Ishikawa (cell line): ENCODE measurements around the gene FOXO6.

Experiments
- CEBPB ChIP-seq: IDR thresholded peaks from 2 replicates; pipeline ENCODE4 v1.6.1; 2012
- CREB1 ChIP-seq: IDR thresholded peaks from 2 replicates; pipeline ENCODE4 v1.6.1; 2012; ENCODE audit warnings: low read depth
- EGR1 ChIP-seq: IDR thresholded peaks from 2 replicates; pipeline ENCODE4 v1.6.1; 2012
- EP300 ChIP-seq: IDR thresholded peaks from 2 replicates; pipeline ENCODE4 v1.6.1; 2012; ENCODE audit warnings: borderline replicate concordance
- FOXM1 ChIP-seq: IDR thresholded peaks from 2 replicates; pipeline ENCODE4 v1.6.1; 2012; ENCODE audit warnings: low read depth, borderline replicate concordance
- NFIC ChIP-seq: IDR thresholded peaks from 2 replicates; pipeline ENCODE4 v1.6.1; 2012
- RAD21 ChIP-seq: IDR thresholded peaks from 2 replicates; pipeline ENCODE4 v1.6.1; 2012; ENCODE audit warnings: low read depth
- TAF1 ChIP-seq: IDR thresholded peaks from 2 replicates; pipeline ENCODE4 v1.6.1; 2012; ENCODE audit warnings: low read depth, mild to moderate bottlenecking
- TCF12 ChIP-seq: IDR thresholded peaks from 2 replicates; pipeline ENCODE4 v1.6.1; 2012; ENCODE audit warnings: low read depth
- TEAD4 ChIP-seq: IDR thresholded peaks from 2 replicates; pipeline ENCODE4 v1.6.1; 2012
- YY1 ChIP-seq: IDR thresholded peaks from 2 replicates; pipeline ENCODE4 v1.6.1; 2012; ENCODE audit warnings: low read depth
- ZBTB7A ChIP-seq: IDR thresholded peaks from 2 replicates; pipeline ENCODE4 v1.6.1; 2012; ENCODE audit warnings: low read depth
- TF ChIP-seq, protein P1 (sequence below): IDR thresholded peaks from 2 replicates; pipeline ENCODE4 v1.6.1; 2012; ENCODE audit warnings: low read depth, mild to moderate bottlenecking
- TF ChIP-seq, protein P2 (sequence below): IDR thresholded peaks from 2 replicates; pipeline ENCODE4 v1.6.1; 2012
- TF ChIP-seq, protein P3 (sequence below): IDR thresholded peaks from 2 replicates; pipeline ENCODE4 v1.6.1; 2012

FOXO6 gene

DNA sequence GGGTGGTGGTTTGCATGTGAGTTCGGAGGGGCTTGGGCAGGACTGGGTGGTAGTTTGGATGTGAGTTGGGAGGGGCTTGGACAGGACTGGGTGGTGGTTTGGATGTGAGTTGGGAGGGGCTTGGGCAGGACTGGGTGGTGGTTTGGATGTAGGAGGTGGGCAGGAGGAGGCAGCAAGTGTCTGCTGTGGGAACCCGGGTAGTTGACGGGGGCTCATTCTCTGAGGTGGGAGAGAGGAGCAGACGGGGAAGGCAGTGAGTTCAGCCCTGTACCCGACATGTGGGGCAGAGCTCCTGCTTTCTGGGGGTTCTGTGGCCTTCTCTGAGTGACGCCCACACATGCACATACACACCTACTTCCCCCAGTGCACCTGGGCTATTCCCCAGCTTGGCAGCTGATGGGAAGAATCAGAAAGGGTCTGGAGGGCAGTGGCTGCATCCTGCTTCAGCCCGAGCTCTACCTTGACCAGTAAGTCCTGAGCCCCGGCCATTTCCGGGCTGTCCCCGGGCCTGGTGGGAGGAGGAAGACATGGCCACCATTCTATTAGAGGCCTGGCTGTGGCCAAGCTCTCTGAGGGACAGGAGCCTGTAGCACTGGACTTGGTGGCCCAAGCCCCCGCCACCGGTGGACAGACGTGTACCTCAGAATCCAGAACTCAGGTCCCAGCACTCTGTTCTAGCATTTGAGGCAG, 65.1 kb downstream of the FOXO6 start:
- TF ChIP-seq FOXM1 (no peak), EP300 (no peak), ZBTB7A (no peak), EGR1 (no peak), NFIC (no peak), CREB1 (no peak), CEBPB (no peak), YY1 (no peak), TAF1 (no peak), RAD21 (no peak), TEAD4 (no peak), TCF12 (no peak)
- TF ChIP-seq, protein P1, sequence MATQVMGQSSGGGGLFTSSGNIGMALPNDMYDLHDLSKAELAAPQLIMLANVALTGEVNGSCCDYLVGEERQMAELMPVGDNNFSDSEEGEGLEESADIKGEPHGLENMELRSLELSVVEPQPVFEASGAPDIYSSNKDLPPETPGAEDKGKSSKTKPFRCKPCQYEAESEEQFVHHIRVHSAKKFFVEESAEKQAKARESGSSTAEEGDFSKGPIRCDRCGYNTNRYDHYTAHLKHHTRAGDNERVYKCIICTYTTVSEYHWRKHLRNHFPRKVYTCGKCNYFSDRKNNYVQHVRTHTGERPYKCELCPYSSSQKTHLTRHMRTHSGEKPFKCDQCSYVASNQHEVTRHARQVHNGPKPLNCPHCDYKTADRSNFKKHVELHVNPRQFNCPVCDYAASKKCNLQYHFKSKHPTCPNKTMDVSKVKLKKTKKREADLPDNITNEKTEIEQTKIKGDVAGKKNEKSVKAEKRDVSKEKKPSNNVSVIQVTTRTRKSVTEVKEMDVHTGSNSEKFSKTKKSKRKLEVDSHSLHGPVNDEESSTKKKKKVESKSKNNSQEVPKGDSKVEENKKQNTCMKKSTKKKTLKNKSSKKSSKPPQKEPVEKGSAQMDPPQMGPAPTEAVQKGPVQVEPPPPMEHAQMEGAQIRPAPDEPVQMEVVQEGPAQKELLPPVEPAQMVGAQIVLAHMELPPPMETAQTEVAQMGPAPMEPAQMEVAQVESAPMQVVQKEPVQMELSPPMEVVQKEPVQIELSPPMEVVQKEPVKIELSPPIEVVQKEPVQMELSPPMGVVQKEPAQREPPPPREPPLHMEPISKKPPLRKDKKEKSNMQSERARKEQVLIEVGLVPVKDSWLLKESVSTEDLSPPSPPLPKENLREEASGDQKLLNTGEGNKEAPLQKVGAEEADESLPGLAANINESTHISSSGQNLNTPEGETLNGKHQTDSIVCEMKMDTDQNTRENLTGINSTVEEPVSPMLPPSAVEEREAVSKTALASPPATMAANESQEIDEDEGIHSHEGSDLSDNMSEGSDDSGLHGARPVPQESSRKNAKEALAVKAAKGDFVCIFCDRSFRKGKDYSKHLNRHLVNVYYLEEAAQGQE = no peak
- TF ChIP-seq, protein P2, sequence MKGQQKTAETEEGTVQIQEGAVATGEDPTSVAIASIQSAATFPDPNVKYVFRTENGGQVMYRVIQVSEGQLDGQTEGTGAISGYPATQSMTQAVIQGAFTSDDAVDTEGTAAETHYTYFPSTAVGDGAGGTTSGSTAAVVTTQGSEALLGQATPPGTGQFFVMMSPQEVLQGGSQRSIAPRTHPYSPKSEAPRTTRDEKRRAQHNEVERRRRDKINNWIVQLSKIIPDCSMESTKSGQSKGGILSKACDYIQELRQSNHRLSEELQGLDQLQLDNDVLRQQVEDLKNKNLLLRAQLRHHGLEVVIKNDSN = no peak
- TF ChIP-seq, protein P3, sequence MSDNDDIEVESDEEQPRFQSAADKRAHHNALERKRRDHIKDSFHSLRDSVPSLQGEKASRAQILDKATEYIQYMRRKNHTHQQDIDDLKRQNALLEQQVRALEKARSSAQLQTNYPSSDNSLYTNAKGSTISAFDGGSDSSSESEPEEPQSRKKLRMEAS = no peak

DNA sequence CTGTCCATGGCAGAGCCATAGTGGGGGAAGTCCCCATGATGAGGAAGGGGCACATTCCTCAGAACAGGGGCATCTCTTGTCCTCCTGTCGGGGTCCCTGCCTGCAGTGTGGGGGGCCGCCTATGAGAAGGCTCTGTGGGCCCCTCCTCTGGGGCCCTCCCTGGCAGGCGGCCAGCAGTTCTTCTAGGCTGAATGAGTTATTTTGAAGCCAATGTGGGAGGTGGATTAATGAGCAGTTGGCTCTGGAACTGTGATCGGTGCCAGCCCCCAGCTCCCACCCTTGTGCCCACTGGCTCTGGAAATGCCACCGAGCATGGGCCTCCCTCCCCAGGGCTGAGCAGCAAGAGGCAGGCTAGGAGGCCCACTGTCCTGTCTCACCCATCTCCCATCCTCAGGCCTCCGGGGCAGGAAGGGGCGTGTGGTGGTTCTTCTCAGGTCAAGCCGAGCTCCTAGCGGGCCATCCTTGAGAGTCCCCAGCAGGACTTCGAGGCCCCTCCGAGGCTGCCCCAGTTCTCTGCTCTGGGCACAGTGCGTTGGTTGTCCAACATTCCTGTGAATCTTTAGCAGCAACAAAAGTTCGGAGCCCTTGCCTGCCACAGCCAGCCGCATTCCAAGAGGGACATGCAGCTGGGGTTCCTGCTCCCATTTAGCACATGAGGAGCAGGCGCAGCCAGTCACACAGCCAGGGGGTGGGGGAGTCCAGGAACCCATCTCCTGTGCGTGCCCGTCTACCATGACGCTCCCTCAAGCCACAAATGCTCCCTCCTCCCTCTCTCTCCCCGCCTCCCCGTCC, 66.1 kb downstream of the FOXO6 start:
- TF ChIP-seq YY1 = no peak
- TF ChIP-seq, protein P3 = no peak
- TF ChIP-seq, protein P2 = no peak
- no peak for TF ChIP-seq TAF1
- no peak for TF ChIP-seq EGR1
- no peak for TF ChIP-seq NFIC
- TF ChIP-seq CEBPB = no peak
- TF ChIP-seq TCF12 = no peak
- no peak for TF ChIP-seq EP300

DNA sequence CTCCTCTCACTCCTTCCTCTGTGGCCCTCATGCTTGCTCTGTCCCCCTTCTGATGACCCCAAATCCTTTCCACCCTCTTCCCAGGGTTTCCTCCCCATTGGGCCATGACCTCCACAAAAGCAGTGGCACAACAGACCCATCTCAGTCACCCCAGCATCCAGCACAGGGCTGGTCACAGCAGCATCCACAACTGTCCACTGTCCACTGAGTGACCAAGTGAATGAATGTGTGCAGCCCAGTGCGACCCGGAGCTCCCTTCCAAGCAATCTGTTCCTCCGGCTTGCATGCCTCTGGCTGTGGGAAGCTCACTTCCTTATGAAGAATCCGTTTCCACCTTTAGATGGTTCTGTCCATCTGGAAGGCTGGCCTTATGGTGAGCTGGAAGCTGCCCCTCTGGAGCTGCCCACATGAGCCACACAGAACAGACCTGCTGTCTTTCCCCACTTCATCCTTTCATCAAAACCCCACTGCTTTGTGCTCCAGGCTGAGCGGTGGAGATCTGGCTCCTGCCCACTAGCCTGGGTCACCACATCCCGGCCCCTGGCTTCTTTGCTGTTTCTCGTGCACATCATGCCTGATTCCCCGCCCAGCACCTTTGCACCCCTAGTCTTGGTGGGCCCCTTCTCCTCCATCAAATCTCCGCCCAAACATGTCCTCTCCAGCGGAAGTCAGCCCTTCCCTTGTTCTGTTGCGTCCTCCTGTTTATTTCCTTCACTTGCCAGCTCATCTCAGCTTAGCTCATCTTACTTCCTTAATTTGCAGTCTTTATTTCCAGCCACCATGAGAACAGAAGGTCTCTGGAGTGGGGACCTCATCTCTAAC, 66.9 kb downstream of the FOXO6 start:
- no peak for TF ChIP-seq NFIC
- no peak for TF ChIP-seq CEBPB
- TF ChIP-seq EP300 = no peak

DNA sequence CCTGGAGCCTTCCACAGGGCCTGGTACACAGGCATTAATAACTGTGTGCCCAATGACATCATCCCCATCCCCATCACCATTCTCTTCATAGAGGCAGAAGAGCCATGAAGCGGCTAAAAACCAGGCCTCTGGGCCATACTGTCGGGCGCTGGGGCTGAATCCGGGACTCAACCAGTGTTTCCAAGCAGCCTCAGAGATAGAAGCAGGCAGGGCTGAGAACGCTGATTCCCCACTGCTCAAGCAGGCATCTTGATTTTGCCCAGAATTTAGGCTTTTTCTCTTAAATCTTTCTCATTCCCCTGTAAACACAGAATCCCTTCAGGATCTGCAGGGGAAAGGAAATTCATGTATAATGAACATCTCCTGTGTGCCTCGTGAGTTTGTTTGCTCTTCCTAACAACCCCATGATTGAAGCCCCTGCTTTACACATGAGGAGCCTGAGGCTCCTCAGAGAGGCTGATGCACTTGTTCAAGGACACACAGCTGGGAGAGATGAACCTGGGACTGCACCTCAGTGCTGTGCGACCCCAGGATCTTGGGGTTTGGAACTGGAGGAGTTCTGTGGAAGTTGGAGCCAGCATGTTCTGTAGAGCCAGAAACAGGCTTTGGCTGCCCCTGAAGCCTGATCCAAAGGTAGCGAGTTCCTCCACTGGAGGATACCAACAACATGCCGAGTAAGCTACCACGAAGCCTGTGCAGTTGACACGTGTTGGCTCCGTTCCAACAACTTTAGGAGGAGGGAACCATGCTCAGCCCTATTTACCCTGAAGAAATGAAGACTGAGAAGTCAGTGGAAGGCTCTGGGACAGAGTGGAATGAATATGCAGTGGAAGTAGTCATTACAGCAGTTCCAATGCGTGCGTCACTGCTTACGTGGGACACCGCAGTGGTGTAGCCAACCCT, 67.8 kb downstream of the FOXO6 start:
- TF ChIP-seq ZBTB7A (no peak), CREB1 (no peak), EP300 (no peak), NFIC (peak; percentile 46), TAF1 (no peak), EGR1 (no peak), RAD21 (no peak), FOXM1 (no peak), TEAD4 (no peak), TCF12 (no peak), CEBPB (no peak), YY1 (no peak)
- TF ChIP-seq, protein P1 = no peak
- TF ChIP-seq, protein P3 = peak; percentile 32; the same call in 1 of the 2 replicates
- TF ChIP-seq, protein P2 = no peak
